MCF 10A (cell line): ENCODE data around the gene WDR59. TPM values are rescaled to one million over a fixed set of nuclear protein-coding genes. Genes with fewer than 3 reads are reported as not detected.

Experiments used
- BruUV-seq: library from RNA; stranded (reverse); fragments of 400-500 nt; replicated peaks from 2 replicates; lab custom pipeline; 2021; lab: Mats Ljungman, UMichigan
- CTCF ChIA-PET: fragments of 300-600 bp; sonication (Branson Sonifier 250); formaldehyde crosslinking; extraction: SDS; loops from one replicate; lab custom pipeline; 2021; ENCODE audit warnings: antibody characterized with exemption, inconsistent platforms; lab: Yijun Ruan, JAX
- POLR2A ChIA-PET: fragments of 300-600, 350-650 bp; sonication (Branson Sonifier 250); formaldehyde crosslinking; extraction: SDS; loops from one replicate; lab custom pipeline; 2020; ENCODE audit warnings: antibody characterized with exemption, inconsistent platforms; lab: Yijun Ruan, JAX
- DNase-seq: peaks from one replicate; pipeline ENCODE4 v3.0.0-alpha.2; 2018; ENCODE audit not compliant: unreplicated experiment
- H3K27ac Mint-ChIP-seq: one replicate; pipeline ENCODE4 v1.8.0; 2022; ENCODE audit warnings: mild to moderate bottlenecking, low read depth, mixed read lengths; ENCODE audit not compliant: unreplicated experiment
- H3K27me3 Mint-ChIP-seq: one replicate; pipeline ENCODE4 v1.8.0; 2022; ENCODE audit warnings: mixed read lengths; ENCODE audit not compliant: insufficient read depth, unreplicated experiment
- H3K36me3 Mint-ChIP-seq: one replicate; pipeline ENCODE4 v1.8.0; 2022; ENCODE audit warnings: mild to moderate bottlenecking, moderate library complexity, mixed read lengths; ENCODE audit not compliant: insufficient read depth, unreplicated experiment
- H3K4me1 Mint-ChIP-seq: one replicate; pipeline ENCODE4 v1.8.0; 2022; ENCODE audit warnings: mixed read lengths; ENCODE audit not compliant: insufficient read depth, unreplicated experiment
- H3K4me3 Mint-ChIP-seq: one replicate; pipeline ENCODE4 v1.8.0; 2022; ENCODE audit warnings: mild to moderate bottlenecking, moderate library complexity, mixed read lengths; ENCODE audit not compliant: unreplicated experiment
- H3K9me3 Mint-ChIP-seq: one replicate; pipeline ENCODE4 v1.8.0; 2022; ENCODE audit warnings: mixed read lengths; ENCODE audit not compliant: unreplicated experiment
- intact Hi-C: fragments of 100-400 bp; cut with micrococcal nuclease; formaldehyde crosslinking; loops from 2 replicates; pipeline ENCODE4 v1.14.1; 2022
- total RNA-seq: library from RNA; stranded (reverse); gene quantifications from 2 replicates; pipeline ENCODE4 v1.2.3, GENCODE V29; 2022
- TF ChIP-seq, protein P1 (sequence below): fragments of 200-600 bp; IDR thresholded peaks from one replicate; pipeline ENCODE4 v1.8.0; 2022; ENCODE audit warnings: antibody characterized with exemption, mild to moderate bottlenecking; ENCODE audit not compliant: unreplicated experiment

WDR59 gene
- total RNA-seq, 1 experiment from 2014 or later = 56.1 TPM

DNA sequence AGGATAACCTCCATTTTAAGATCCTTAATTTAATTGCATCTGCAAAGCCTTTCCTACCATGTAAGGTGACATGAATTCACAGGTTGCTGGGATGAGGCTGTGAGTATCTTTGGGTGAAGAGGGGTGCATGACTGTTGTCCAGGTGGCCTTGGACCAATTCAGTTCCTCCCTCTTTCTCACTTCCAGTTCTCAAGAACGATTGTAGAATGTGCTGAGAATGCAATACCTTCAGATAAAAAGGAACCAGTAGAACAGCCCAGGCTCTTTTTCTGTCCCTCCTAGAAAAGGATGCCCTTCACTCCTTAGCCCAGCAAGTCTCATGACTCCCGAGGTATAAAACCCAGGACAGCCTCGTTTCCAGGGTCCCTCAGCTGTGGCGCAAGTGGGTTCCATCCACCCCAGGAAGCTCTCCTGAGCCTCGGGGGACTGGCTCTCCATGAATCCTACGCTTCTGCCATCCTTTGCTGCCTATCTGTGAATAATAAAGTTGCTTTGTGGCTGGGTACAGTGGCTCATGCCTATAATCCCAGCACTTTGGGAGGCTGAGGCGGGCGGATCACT lies 148.7 kb downstream of the WDR59 start:
- intact Hi-C loops = no loop called here
- TF ChIP-seq, protein P1, sequence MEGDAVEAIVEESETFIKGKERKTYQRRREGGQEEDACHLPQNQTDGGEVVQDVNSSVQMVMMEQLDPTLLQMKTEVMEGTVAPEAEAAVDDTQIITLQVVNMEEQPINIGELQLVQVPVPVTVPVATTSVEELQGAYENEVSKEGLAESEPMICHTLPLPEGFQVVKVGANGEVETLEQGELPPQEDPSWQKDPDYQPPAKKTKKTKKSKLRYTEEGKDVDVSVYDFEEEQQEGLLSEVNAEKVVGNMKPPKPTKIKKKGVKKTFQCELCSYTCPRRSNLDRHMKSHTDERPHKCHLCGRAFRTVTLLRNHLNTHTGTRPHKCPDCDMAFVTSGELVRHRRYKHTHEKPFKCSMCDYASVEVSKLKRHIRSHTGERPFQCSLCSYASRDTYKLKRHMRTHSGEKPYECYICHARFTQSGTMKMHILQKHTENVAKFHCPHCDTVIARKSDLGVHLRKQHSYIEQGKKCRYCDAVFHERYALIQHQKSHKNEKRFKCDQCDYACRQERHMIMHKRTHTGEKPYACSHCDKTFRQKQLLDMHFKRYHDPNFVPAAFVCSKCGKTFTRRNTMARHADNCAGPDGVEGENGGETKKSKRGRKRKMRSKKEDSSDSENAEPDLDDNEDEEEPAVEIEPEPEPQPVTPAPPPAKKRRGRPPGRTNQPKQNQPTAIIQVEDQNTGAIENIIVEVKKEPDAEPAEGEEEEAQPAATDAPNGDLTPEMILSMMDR = no peak
- no peaks in the 10 kb centered on the region for H3K36me3 Mint-ChIP-seq
- H3K27ac Mint-ChIP-seq = no peak overlapping the region
- ChIA-PET POLR2A (interaction anchor here (1.4 to 1.9 kb wide), 2 partner anchors 20 to 26 kb away, joined by 4 to 7 read pairs; no protein-coding TSS in a partner anchor), CTCF (interaction anchor here (0.7 to 1.8 kb wide), 6 partner anchors 8 to 273 kb away, joined by 3 to 14 read pairs (median 4); no protein-coding TSS in a partner anchor)
- no TSS peak for BruUV-seq
- H3K4me1 Mint-ChIP-seq = peaks cover 4% of the 10 kb centered on the region
- H3K9me3 Mint-ChIP-seq = no peaks in the 10 kb centered on the region
- H3K27me3 Mint-ChIP-seq = peaks cover 4% of the 10 kb centered on the region
- no peak for DNase-seq
- no peak overlapping the region for H3K4me3 Mint-ChIP-seq

DNA sequence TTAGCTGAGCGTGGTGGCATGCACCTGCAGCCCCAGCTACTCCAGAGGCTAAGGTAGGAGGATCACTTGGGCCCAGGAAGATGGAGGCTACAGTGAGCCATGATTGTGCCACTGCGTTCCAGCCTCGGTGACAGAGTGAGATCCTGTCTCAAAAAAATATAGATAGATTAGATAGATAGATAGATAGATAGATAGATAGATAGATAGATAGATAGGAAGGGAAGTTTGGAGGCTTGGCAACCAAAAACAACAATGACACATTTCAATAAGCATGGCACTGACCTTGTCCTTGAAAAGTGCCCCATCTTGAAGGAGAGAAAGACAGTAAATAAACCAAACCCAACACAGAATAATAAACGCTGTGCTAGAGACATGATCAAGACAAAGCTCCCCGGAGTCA lies 152.7 kb downstream of the WDR59 start:
- TF ChIP-seq, protein P1 = no peak
- POLR2A ChIA-PET = no interaction called here
- no TSS peak for BruUV-seq
- peaks cover 15% of the 10 kb centered on the region for H3K27me3 Mint-ChIP-seq
- CTCF ChIA-PET = interaction anchor here (1.0 to 1.7 kb wide), 3 partner anchors 8 to 122 kb away, joined by 3 to 9 read pairs (median 3); no protein-coding TSS in a partner anchor
- intact Hi-C loops = no loop called here
- H3K27ac Mint-ChIP-seq = no peak overlapping the region
- no peaks in the 10 kb centered on the region for H3K36me3 Mint-ChIP-seq
- H3K9me3 Mint-ChIP-seq = peaks cover 8% of the 10 kb centered on the region
- H3K4me3 Mint-ChIP-seq = no peak overlapping the region
- peaks cover 4% of the 10 kb centered on the region for H3K4me1 Mint-ChIP-seq
- no peak for DNase-seq

DNA sequence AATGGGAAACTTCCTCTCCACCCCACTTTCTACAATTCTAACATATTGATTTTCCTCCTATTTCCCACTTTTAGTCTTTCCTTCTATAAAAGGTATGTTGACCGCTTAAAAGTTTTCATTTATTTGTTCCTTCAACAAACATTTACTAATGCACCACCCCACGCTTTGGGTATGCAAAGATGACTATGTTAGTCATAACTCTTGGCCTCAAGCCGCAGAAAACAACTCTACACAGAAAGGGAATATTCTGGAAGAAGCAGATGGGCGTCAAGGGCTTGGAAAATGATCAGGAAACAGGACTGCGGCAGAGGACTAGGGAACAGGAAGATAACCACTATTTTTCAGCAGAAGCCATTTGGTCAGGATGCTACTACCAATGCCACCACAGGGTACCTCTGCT lies 153.5 kb downstream of the WDR59 start:
- Mint-ChIP-seq H3K27me3 (peaks cover 15% of the 10 kb centered on the region), H3K4me3 (no peak overlapping the region), H3K4me1 (no peaks in the 10 kb centered on the region), H3K9me3 (peaks cover 8% of the 10 kb centered on the region), H3K27ac (no peak overlapping the region), H3K36me3 (no peaks in the 10 kb centered on the region)
- ChIA-PET CTCF (interaction anchor here (0.6 to 1.0 kb wide), 2 partner anchors 9 to 121 kb away, joined by 3 read pairs; no protein-coding TSS in a partner anchor), POLR2A (no interaction called here)
- DNase-seq = no peak
- intact Hi-C loops = no loop called here
- TF ChIP-seq, protein P1 = no peak
- no TSS peak for BruUV-seq

DNA sequence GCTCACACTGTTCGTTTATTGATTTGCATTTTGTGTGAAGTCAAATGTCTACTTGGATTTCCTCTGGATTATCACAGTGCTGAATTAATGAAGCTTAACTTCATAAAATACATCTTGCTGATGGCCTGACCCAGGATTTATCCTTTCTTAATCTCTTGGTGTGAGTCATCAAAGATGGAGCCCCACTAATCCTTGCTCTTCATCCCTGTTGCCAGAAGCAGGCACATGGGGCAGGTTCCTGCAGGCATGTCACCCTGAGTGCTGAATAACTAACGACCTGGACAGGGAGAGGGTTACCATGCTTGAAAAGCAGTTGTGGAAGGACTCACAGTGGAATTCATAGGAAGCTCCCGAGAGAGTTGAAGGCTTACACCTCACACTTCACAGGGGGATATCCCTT lies 154.3 kb downstream of the WDR59 start:
- no TSS peak for BruUV-seq
- DNase-seq = no peak
- no peaks in the 10 kb centered on the region for H3K4me1 Mint-ChIP-seq
- ChIA-PET CTCF (interaction anchor here (0.6 to 1.6 kb wide), 4 partner anchors 8 to 32 kb away, joined by 3 to 10 read pairs (median 4); no protein-coding TSS in a partner anchor), POLR2A (interaction anchor here (0.6 kb wide), 1 partner anchor 1428 kb away, joined by 3 read pairs; no protein-coding TSS in a partner anchor)
- no peak overlapping the region for H3K4me3 Mint-ChIP-seq
- TF ChIP-seq, protein P1 = no peak
- intact Hi-C loops = no loop called here
- peaks cover 8% of the 10 kb centered on the region for H3K9me3 Mint-ChIP-seq
- H3K27ac Mint-ChIP-seq = no peak overlapping the region
- H3K36me3 Mint-ChIP-seq = no peaks in the 10 kb centered on the region
- peaks cover 15% of the 10 kb centered on the region for H3K27me3 Mint-ChIP-seq
